Osteoblast (primary cell): ENCODE data around the gene MAGOH. TPM values are rescaled to one million over a fixed set of nuclear protein-coding genes. Genes with fewer than 3 reads are reported as not detected.
A peak's percentile ranks its signal among the peaks of the same experiment; 100 is the strongest.

Experiments used
- DNase-seq: peaks from one replicate; pipeline ENCODE4 v3.0.0; 2011; ENCODE audit warnings: low spot score, mixed read lengths; ENCODE audit not compliant: insufficient read length; ENCODE audit errors: missing footprints
- H2AFZ ChIP-seq: 2 replicates; pipeline ENCODE4 v1.6.0; 2011; ENCODE audit warnings: mild to moderate bottlenecking, low read length
- H3K27ac ChIP-seq: 2 replicates; pipeline ENCODE4 v1.5.1; 2011; ENCODE audit warnings: mild to moderate bottlenecking, low read depth, low read length, moderate library complexity
- H3K27me3 ChIP-seq: 2 replicates; pipeline ENCODE4 v1.6.0; 2012; ENCODE audit warnings: mild to moderate bottlenecking, control low read depth, inconsistent platforms, low read length, moderate library complexity; ENCODE audit not compliant: insufficient read depth
- H3K36me3 ChIP-seq: 2 replicates; pipeline ENCODE4 v1.5.1; 2011; ENCODE audit warnings: mild to moderate bottlenecking, low read length, control low read depth, moderate library complexity; ENCODE audit not compliant: insufficient read depth
- H3K4me1 ChIP-seq: 2 replicates; pipeline ENCODE4 v1.5.1; 2011; ENCODE audit warnings: mild to moderate bottlenecking, low read length, control low read depth, moderate library complexity; ENCODE audit not compliant: insufficient read depth
- H3K4me2 ChIP-seq: 2 replicates; pipeline ENCODE4 v1.6.0; 2011; ENCODE audit warnings: mild to moderate bottlenecking, low read length; ENCODE audit not compliant: insufficient read depth
- H3K4me3 ChIP-seq: fragments of 200-600 bp; sonication (generic); 3 replicates; pipeline ENCODE4 v1.5.1; 2012; ENCODE audit warnings: mild to moderate bottlenecking, low read length, inconsistent platforms; ENCODE audit not compliant: insufficient read depth
- H3K79me2 ChIP-seq: 2 replicates; pipeline ENCODE4 v1.6.0; 2012; ENCODE audit warnings: mild to moderate bottlenecking, low read length, control low read depth, inconsistent platforms; ENCODE audit not compliant: insufficient read depth
- H3K9me3 ChIP-seq: 2 replicates; pipeline ENCODE4 v1.5.1; 2011; ENCODE audit warnings: low read depth, low read length, control low read depth
- H4K20me1 ChIP-seq: 2 replicates; pipeline ENCODE4 v1.6.0; 2012; ENCODE audit warnings: mild to moderate bottlenecking, low read length, control low read depth; ENCODE audit not compliant: insufficient read depth
- total RNA-seq: library from RNA; depleted of rRNA; stranded (reverse); fragments of >200 nt; gene quantifications from 2 replicates; pipeline ENCODE4 v1.2.3, GENCODE V29; 2012
- TF ChIP-seq, protein P1 (sequence below): IDR thresholded peaks from 2 replicates; pipeline ENCODE4 v1.5.1; 2011; ENCODE audit warnings: mild to moderate bottlenecking, low read depth, low read length, moderate library complexity; ENCODE audit errors: extremely low read depth

MAGOH gene
- total RNA-seq = 15.6 and 22.8 TPM in 2 replicates

DNA sequence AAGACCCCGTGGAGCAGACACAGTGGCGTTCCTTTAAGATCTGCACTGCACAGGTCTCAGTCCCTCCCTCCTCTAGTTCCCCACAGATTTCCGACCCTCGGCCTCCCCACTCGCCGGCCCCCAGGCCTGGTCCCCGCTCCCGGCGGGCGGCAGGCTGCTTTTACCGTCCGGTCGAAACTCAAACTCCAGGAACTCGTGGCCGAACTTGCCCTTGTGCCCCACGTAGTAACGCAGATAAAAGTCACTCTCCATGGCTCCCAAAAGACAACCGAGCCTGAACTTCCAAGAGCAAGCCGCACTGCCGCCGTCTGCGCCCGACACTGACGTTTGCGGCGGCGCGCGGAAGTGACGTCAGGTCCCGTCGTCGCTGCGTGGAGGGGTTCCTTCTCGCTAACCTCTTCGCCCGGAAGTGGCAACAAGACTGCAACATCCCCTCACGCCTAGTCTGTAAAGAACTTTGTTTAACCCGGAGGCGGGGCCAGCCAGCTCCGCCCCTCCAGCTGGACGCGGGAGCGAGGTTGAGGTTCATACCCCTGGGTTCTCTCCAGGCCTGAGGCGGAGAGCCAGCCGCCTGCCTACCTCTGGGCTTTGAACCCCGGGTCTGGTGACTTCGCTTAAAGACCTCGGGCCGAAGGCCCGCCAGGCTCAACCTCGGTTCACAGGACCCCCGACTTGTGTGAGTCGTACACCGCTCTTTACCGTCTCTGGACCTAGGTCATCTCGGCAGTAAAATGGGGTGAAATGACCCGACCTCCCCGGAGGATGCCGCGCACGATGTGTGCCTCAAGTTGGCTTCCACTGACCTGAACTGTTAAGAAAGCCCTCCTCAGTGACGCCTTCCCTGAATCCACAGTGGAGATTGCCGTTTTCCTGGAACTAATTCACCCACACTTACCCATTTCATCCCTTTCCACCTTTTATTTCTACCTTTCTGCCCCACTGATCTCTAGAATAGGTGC is at the start of gene MAGOH:
MAGOH (minus strand) TSS at position 322 of the 959 bp plus-strand sequence; CDS start at position 252, 70 bp downstream.
- Histone ChIP-seq H4K20me1 (peaks cover 3% of the 10 kb centered on the region), H3K79me2 (peaks cover 44% of the 10 kb centered on the region), H3K9me3 (no peaks in the 10 kb centered on the region), H3K4me3 (peak within 1 kb of the TSS; percentile 86), H3K4me2 (peak within 1 kb of the TSS; percentile 98), H3K27ac (peak within 1 kb of the TSS; percentile 88), H3K27me3 (no peaks in the 10 kb centered on the region), H3K36me3 (peaks cover 26% of the 10 kb centered on the region), H2AFZ (peak within 1 kb of the TSS; percentile 97), H3K4me1 (peaks cover 15% of the 10 kb centered on the region)
- TF ChIP-seq, protein P1, sequence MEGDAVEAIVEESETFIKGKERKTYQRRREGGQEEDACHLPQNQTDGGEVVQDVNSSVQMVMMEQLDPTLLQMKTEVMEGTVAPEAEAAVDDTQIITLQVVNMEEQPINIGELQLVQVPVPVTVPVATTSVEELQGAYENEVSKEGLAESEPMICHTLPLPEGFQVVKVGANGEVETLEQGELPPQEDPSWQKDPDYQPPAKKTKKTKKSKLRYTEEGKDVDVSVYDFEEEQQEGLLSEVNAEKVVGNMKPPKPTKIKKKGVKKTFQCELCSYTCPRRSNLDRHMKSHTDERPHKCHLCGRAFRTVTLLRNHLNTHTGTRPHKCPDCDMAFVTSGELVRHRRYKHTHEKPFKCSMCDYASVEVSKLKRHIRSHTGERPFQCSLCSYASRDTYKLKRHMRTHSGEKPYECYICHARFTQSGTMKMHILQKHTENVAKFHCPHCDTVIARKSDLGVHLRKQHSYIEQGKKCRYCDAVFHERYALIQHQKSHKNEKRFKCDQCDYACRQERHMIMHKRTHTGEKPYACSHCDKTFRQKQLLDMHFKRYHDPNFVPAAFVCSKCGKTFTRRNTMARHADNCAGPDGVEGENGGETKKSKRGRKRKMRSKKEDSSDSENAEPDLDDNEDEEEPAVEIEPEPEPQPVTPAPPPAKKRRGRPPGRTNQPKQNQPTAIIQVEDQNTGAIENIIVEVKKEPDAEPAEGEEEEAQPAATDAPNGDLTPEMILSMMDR = no peak
- DNase-seq = peak; percentile 99

DNA sequence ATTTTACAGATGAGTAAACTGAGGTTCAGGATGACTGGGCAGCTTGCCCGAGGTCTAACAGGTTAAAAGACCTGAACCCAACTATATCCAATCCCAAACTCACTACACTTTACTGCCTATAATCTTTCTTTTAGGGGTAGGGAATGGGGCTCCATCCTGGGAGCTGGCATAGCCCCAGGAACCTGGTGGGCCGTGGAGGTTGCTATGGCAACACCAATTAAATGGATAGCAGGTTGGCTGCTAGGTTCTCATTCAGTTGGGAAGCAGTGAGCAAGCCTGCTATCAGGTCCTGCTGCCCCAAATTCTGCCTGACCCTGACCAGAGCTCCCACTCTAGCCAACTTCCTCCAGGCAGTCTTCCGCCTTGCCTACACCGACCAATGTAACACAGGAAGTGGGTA is 48.6 kb upstream of the MAGOH start:
- no peaks in the 10 kb centered on the region for H3K27me3 ChIP-seq
- TF ChIP-seq, protein P1 = no peak
- no peak for DNase-seq
- no peaks in the 10 kb centered on the region for H3K9me3 ChIP-seq
- H3K4me2 ChIP-seq = no peak overlapping the region
- H3K4me1 ChIP-seq = peaks cover 6% of the 10 kb centered on the region
- H3K36me3 ChIP-seq = no peaks in the 10 kb centered on the region
- no peaks in the 10 kb centered on the region for H3K79me2 ChIP-seq
- H3K4me3 ChIP-seq = no peak overlapping the region
- no peak overlapping the region for H3K27ac ChIP-seq
- H2AFZ ChIP-seq = no peak overlapping the region
- H4K20me1 ChIP-seq = no peaks in the 10 kb centered on the region

DNA sequence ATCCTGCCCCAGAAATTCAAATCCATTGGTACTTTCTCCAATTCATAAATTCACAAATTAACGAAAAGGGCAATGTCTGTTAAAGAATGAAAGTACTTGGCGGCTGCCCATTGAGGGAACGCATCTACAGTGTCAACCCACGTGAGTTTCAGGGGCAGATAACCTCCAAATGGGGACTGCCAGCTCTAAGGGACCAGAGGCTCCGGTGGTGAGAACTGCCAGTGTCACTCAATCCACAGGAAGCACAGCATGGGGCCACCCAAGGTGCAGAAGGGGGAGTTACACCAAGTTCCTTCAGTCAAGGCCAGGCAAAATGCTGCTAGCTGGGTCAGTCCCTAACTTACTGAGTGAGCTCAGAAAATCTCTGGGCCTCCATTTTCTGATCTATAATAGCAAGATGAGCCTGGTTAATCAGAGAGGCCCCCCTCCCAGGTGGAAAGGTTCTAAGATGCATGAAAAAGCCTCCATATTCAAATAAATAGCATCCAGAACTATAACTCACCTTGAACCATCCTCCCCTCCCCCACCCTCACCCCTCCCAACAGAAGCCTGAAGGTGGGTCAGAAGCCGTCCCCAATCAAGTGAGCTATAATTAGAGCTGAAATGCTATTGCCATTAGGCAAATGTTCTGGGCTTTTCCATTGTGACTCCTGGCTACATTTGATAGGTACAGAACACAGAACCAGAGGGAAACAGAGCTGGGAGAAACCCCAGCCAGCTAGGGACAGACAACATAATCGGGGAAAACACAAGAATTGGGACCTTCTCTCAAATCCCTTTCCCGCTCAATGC is 47.8 kb upstream of the MAGOH start:
- no peaks in the 10 kb centered on the region for H3K79me2 ChIP-seq
- DNase-seq = no peak
- no peaks in the 10 kb centered on the region for H3K9me3 ChIP-seq
- no peak overlapping the region for H3K4me2 ChIP-seq
- H3K4me3 ChIP-seq = no peak overlapping the region
- H3K27me3 ChIP-seq = no peaks in the 10 kb centered on the region
- H3K4me1 ChIP-seq = peaks cover 11% of the 10 kb centered on the region
- H3K27ac ChIP-seq = no peak overlapping the region
- TF ChIP-seq, protein P1 = no peak
- no peak overlapping the region for H2AFZ ChIP-seq
- H4K20me1 ChIP-seq = peaks cover 4% of the 10 kb centered on the region
- no peaks in the 10 kb centered on the region for H3K36me3 ChIP-seq

- Histone ChIP-seq H3K27me3 (no peaks in the 10 kb centered on the region), H3K4me2 (no peak overlapping the region), H4K20me1 (peaks cover 4% of the 10 kb centered on the region), H2AFZ (no peak overlapping the region), H3K27ac (no peak overlapping the region), H3K79me2 (no peaks in the 10 kb centered on the region), H3K9me3 (no peaks in the 10 kb centered on the region), H3K4me3 (no peak overlapping the region), H3K36me3 (no peaks in the 10 kb centered on the region), H3K4me1 (peaks cover 11% of the 10 kb centered on the region)
- TF ChIP-seq, protein P1 = no peak
- DNase-seq = peak; percentile 47
Observed at GRCh38 chr1:53285546-53285945, 47.2 kb upstream of the MAGOH start.
